Measurements from ENCODE around the gene MFSD12. TPM values are rescaled to one million over a fixed set of nuclear protein-coding genes. Genes with fewer than 3 reads are reported as not detected.

MFSD12 gene
- total RNA-seq, 1 donor = 104 TPM

GRCh38 chr19:3554254-3555083 is 2.9 kb downstream of the MFSD12 start:
- Histone ChIP-seq H3K27me3 (ENCODE audit: insufficient read depth, low read length) (no peaks in the 10 kb centered on the region), H3K4me3 (ENCODE audit: insufficient read depth, low read length) (no peak overlapping the region), H3K27ac (ENCODE audit: low read depth, low read length) (no peak overlapping the region), H3K9me3 (ENCODE audit: low read depth, low read length) (no peaks in the 10 kb centered on the region), H3K36me3 (ENCODE audit: insufficient read depth, low read length) (no peaks in the 10 kb centered on the region), H2AFZ (ENCODE audit: low read length) (no peak overlapping the region), H3K79me2 (ENCODE audit: insufficient read depth, low read length) (peaks cover 49% of the 10 kb centered on the region), H3K4me1 (ENCODE audit: insufficient read depth, low read length) (peaks cover 12% of the 10 kb centered on the region), H3K4me2 (ENCODE audit: insufficient read depth, low read length) (no peak overlapping the region), H4K20me1 (ENCODE audit: insufficient read depth, low read length) (peaks cover 19% of the 10 kb centered on the region)
- DNase-seq (ENCODE audit: insufficient read length, low spot score, missing footprints) = peak; percentile 86
- no peak for TF ChIP-seq CTCF (IDR thresholded peaks at IDR 0.05; ENCODE audit: extremely low read depth, low read depth, low read length)

GRCh38 chr19:3551792-3552095 is 5.6 kb downstream of the MFSD12 start:
- Histone ChIP-seq H3K79me2 (ENCODE audit: insufficient read depth, low read length) (peaks cover 52% of the 10 kb centered on the region), H4K20me1 (ENCODE audit: insufficient read depth, low read length) (peaks cover 23% of the 10 kb centered on the region), H3K27me3 (ENCODE audit: insufficient read depth, low read length) (no peaks in the 10 kb centered on the region), H3K27ac (ENCODE audit: low read depth, low read length) (no peak overlapping the region), H3K9me3 (ENCODE audit: low read depth, low read length) (no peaks in the 10 kb centered on the region), H3K4me3 (ENCODE audit: insufficient read depth, low read length) (no peak overlapping the region), H2AFZ (ENCODE audit: low read length) (no peak overlapping the region), H3K4me2 (ENCODE audit: insufficient read depth, low read length) (no peak overlapping the region), H3K36me3 (ENCODE audit: insufficient read depth, low read length) (peaks cover 9% of the 10 kb centered on the region), H3K4me1 (ENCODE audit: insufficient read depth, low read length) (peaks cover 12% of the 10 kb centered on the region)
- no peak for DNase-seq (ENCODE audit: insufficient read length, low spot score, missing footprints)
- TF ChIP-seq CTCF (IDR thresholded peaks at IDR 0.05; ENCODE audit: extremely low read depth, low read depth, low read length) = no peak

DNA sequence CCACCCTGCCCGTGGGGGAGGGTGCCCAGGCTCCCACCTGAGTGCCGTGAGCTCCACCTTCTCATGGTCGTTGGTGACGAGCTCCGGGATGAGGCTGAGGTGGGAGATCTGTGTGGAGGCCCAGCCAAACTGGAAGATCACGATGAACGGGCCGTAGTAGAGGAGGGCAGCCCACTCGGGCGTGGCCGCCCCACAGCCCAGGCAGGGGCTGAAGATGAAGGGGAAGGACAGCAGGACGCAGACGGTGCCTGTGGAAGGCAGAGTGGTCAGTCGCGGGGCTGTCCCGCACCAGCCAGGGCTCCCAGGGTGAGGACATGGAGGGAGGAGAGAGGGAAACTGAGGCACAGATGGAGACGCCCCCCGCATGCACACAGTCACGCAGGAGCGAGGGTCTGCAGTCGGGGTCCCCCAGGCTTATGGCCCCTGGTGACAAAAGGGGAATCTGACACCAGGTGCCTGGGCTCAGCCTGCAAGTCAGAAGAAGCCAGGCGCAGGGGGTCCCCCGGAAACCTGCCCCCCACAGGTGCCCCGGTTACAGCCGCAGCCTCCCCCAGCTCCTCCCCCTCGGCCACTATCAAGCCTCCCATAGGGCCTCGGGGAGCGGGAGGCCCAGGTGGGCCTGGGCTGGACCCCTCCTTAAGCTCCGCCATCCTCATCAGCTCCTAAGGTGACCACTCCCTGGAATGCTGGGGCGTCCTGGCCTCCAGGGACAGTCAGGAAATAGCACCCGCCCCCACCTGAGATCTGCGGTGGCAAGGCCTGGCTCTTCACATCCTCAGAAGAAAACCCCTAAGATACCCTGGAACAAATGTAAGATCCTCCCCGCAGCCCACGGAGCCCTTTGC is 6.2 kb downstream of the MFSD12 start:
- Histone ChIP-seq H3K9me3 (ENCODE audit: low read depth, low read length) (no peaks in the 10 kb centered on the region), H3K4me1 (ENCODE audit: insufficient read depth, low read length) (peaks cover 6% of the 10 kb centered on the region), H3K27ac (ENCODE audit: low read depth, low read length) (no peak overlapping the region), H2AFZ (ENCODE audit: low read length) (no peak overlapping the region), H3K4me2 (ENCODE audit: insufficient read depth, low read length) (no peak overlapping the region), H3K27me3 (ENCODE audit: insufficient read depth, low read length) (no peaks in the 10 kb centered on the region), H3K79me2 (ENCODE audit: insufficient read depth, low read length) (peaks cover 46% of the 10 kb centered on the region), H4K20me1 (ENCODE audit: insufficient read depth, low read length) (peaks cover 18% of the 10 kb centered on the region), H3K36me3 (ENCODE audit: insufficient read depth, low read length) (peaks cover 9% of the 10 kb centered on the region), H3K4me3 (ENCODE audit: insufficient read depth, low read length) (no peak overlapping the region)
- DNase-seq (ENCODE audit: insufficient read length, low spot score, missing footprints) = peak; percentile 58
- no peak for TF ChIP-seq CTCF (IDR thresholded peaks at IDR 0.05; ENCODE audit: extremely low read depth, low read depth, low read length)

GRCh38 chr19:3549816-3550215 is 7.6 kb downstream of the MFSD12 start:
- H3K79me2 ChIP-seq (ENCODE audit: insufficient read depth, low read length) = peaks cover 33% of the 10 kb centered on the region
- no peaks in the 10 kb centered on the region for H3K9me3 ChIP-seq (ENCODE audit: low read depth, low read length)
- H3K4me2 ChIP-seq (ENCODE audit: insufficient read depth, low read length) = no peak overlapping the region
- no peaks in the 10 kb centered on the region for H3K27me3 ChIP-seq (ENCODE audit: insufficient read depth, low read length)
- H3K4me3 ChIP-seq (ENCODE audit: insufficient read depth, low read length) = no peak overlapping the region
- H4K20me1 ChIP-seq (ENCODE audit: insufficient read depth, low read length) = peaks cover 13% of the 10 kb centered on the region
- peaks cover 3% of the 10 kb centered on the region for H3K4me1 ChIP-seq (ENCODE audit: insufficient read depth, low read length)
- no peak overlapping the region for H3K27ac ChIP-seq (ENCODE audit: low read depth, low read length)
- peaks cover 12% of the 10 kb centered on the region for H3K36me3 ChIP-seq (ENCODE audit: insufficient read depth, low read length)
- TF ChIP-seq CTCF (IDR thresholded peaks at IDR 0.05; ENCODE audit: extremely low read depth, low read depth, low read length) = no peak
- peak; percentile 81 for DNase-seq (ENCODE audit: insufficient read length, low spot score, missing footprints)
- no peak overlapping the region for H2AFZ ChIP-seq (ENCODE audit: low read length)

Data from osteoblast (primary cell).